Testis (tissue), 3 donors: ENCODE measurements around the gene ATOH7. TPM values are rescaled to one million over a fixed set of nuclear protein-coding genes. Genes with fewer than 3 reads are reported as not detected.

Experiments used
- DNase-seq: peaks from one replicate; pipeline ENCODE4 v3.0.0-alpha.2; 2019
- H3K27ac ChIP-seq, 2 donors: fragments of 200-600 bp; sonication (generic); one replicate each; pipeline ENCODE4 v1.5.1; 2019
- H3K27me3 ChIP-seq: fragments of 200-600 bp; sonication (generic); one replicate; pipeline ENCODE4 v1.5.1; 2019
- H3K36me3 ChIP-seq: fragments of 200-600 bp; sonication (generic); one replicate; pipeline ENCODE4 v1.5.1; 2017; ENCODE audit warnings: low read depth; ENCODE audit errors: missing control alignments
- H3K4me1 ChIP-seq: fragments of 200-600 bp; sonication (generic); one replicate; pipeline ENCODE4 v1.5.1; 2019
- H3K4me3 ChIP-seq, 2 donors: fragments of 200-600 bp; sonication (generic); one replicate each; pipeline ENCODE4 v1.5.1; 2017 to 2019
- H3K9me3 ChIP-seq: fragments of 200-600 bp; sonication (generic); one replicate; pipeline ENCODE4 v1.5.1; 2017
- CTCF ChIP-seq, 3 experiments: fragments of 450-650 bp in 2 of 3; fragments of 200-600 bp in 1 of 3; sonication (generic) in 1 of 3; IDR thresholded peaks; one replicate each; pipeline ENCODE4 v1.5.1; 2016 to 2019; ENCODE audit warnings: antibody characterized with exemption in 3 of 3, mild to moderate bottlenecking in 2 of 3, moderate library complexity in 1 of 3
- POLR2A ChIP-seq: fragments of 450-650 bp; IDR thresholded peaks from one replicate; pipeline ENCODE4 v1.6.1; 2017; ENCODE audit warnings: antibody characterized with exemption, mild to moderate bottlenecking, moderate library complexity
- WGBS, 2 donors: methylation state at CpG; one replicate each; pipeline ENCODE4 v1.1.5; 2018; 5-methylcytosine and 5-hydroxymethylcytosine counted together
- intact Hi-C: fragments of 100-400 bp; cut with DNase I; formaldehyde crosslinking; loops from one replicate; pipeline ENCODE4 v1.15.1; 2023; ENCODE audit warnings: low total_unique reads
- polyA plus RNA-seq: library from polyadenylated mRNA; stranded (reverse); fragments of 350-450 nt; fragmentation: Illumina TruSeq; extraction: RNeasy Lipid Tissue Mini Kit (QIAGEN cat#74804); gene quantifications from one replicate; pipeline ENCODE4 v1.2.3, GENCODE V29; 2014; ENCODE audit warnings: low read depth, low replicate concordance; ENCODE audit not compliant: insufficient read depth
- total RNA-seq, 2 donors: library from RNA; depleted of rRNA; stranded (reverse); fragments of >200 nt; gene quantifications; one replicate each; pipeline ENCODE4 v1.2.3, GENCODE V29; 2016

The ATOH7 gene
- total and polyA plus RNA-seq, 3 donors from 2014 or later: 0.21 to 1.2 (median 0.63) TPM

GRCh38 chr10:68261132-68261856 is 29.4 kb upstream of the ATOH7 start:
- Histone ChIP-seq H3K4me1 (no peaks in the 10 kb centered on the region), H3K27me3 (no peaks in the 10 kb centered on the region), H3K36me3 (no peaks in the 10 kb centered on the region), H3K9me3 (no peaks in the 10 kb centered on the region), H3K4me3 (no peak overlapping the region), H3K27ac (no peak overlapping the region)
- intact Hi-C loops: no loop called here
- TF ChIP-seq POLR2A (no peak), CTCF (IDR thresholded peaks at IDR 0.05) (no peak)
- no peak for DNase-seq
- 84 to 97% methylated on average over 4 to 8 of the region's 8 CpGs for WGBS, 2 donors

GRCh38 chr10:68253346-68253745 is 21.4 kb upstream of the ATOH7 start:
- H3K27ac ChIP-seq: no peak overlapping the region
- WGBS, 2 donors: 19 to 57% methylated on average over 1 of the region's 1 CpG
- intact Hi-C loops: no loop called here
- TF ChIP-seq POLR2A (no peak), CTCF (IDR thresholded peaks at IDR 0.05) (no peak)
- no peaks in the 10 kb centered on the region for H3K36me3 ChIP-seq
- no peaks in the 10 kb centered on the region for H3K27me3 ChIP-seq
- no peak for DNase-seq
- no peak overlapping the region for H3K4me3 ChIP-seq
- H3K4me1 ChIP-seq: no peaks in the 10 kb centered on the region
- no peaks in the 10 kb centered on the region for H3K9me3 ChIP-seq

GRCh38 chr10:68251625-68252495 is 19.9 kb upstream of the ATOH7 start:
- no peak for TF ChIP-seq POLR2A
- TF ChIP-seq CTCF (IDR thresholded peaks at IDR 0.05): no peak

GRCh38 chr10:68251151-68251550 is 19.2 kb upstream of the ATOH7 start:
- Histone ChIP-seq H3K36me3 (no peaks in the 10 kb centered on the region), H3K9me3 (no peaks in the 10 kb centered on the region), H3K4me3 (no peak overlapping the region), H3K4me1 (no peaks in the 10 kb centered on the region), H3K27ac (no peak overlapping the region), H3K27me3 (no peaks in the 10 kb centered on the region)
- WGBS, 2 donors: 79 to 87% methylated on average over 5 to 7 of the region's 7 CpGs
- no peak for TF ChIP-seq CTCF (IDR thresholded peaks at IDR 0.05)
- TF ChIP-seq POLR2A: no peak
- DNase-seq: no peak
- intact Hi-C loops: no loop called here

More at GRCh38 chr10:68251625-68252495, 19.9 kb upstream of the ATOH7 start:
- H3K27me3 ChIP-seq: no peaks in the 10 kb centered on the region
- no peaks in the 10 kb centered on the region for H3K36me3 ChIP-seq
- H3K4me3 ChIP-seq: no peak overlapping the region
- H3K4me1 ChIP-seq: no peaks in the 10 kb centered on the region
- no peak for DNase-seq
- intact Hi-C loops: no loop called here
- WGBS, 2 donors: 83 to 91% methylated on average over 5 of the region's 5 CpGs
- H3K27ac ChIP-seq: no peak overlapping the region
- no peaks in the 10 kb centered on the region for H3K9me3 ChIP-seq
